ENCODE results near the gene PLCB4.

DNA sequence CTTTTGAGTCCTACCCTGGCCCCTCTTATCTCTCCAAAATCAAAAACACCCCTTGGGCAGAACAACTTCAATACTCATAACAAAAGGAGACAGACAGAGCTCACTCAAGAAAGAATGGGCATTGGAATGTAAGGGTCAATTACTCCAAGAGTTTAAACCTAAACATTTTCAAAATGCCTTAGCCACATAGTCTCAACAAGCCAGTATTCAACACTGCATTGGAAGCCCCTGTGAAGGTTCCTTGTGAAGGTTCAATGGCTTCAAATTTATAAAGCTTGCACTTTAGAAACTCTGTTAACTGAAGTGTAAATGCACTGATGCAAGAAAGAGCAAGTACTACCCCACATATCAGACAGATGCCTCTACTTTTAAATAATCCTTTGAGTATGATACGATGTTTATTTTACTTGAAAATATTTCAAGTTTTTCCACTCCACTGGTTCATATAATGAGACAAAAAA, 306.4 kb downstream of the PLCB4 start:
- no peak for TF ChIP-seq EP300 (IDR thresholded peaks at IDR 0.05)
- TF ChIP-seq POLR2AphosphoS5 (IDR thresholded peaks at IDR 0.05): no peak
